ENCODE measurements around the gene SEMA3C. TPM values are rescaled to one million over a fixed set of nuclear protein-coding genes. Genes with fewer than 3 reads are reported as not detected.

SEMA3C gene
- total RNA-seq, 1 donor from 2014 or later: 66.9 TPM

- DNase-seq (no peak), ATAC-seq (ENCODE audit: poor library complexity) (no peak)
- intact Hi-C loops (cut with DNase I): no loop called here
These were observed 79.0 kb downstream of the SEMA3C start for GRCh38 chr7:80839855-80840254.

GRCh38 chr7:80838643-80839042, 80.2 kb downstream of the SEMA3C start:
- intact Hi-C loops (cut with DNase I): no loop called here
- DNase-seq (no peak), ATAC-seq (ENCODE audit: poor library complexity) (no peak)

GRCh38 chr7:80837345-80837744, 81.5 kb downstream of the SEMA3C start:
- ATAC-seq (ENCODE audit: poor library complexity): no peak
- intact Hi-C loops (cut with DNase I): no loop called here
- no peak for DNase-seq

GRCh38 chr7:80835251-80835650, 83.6 kb downstream of the SEMA3C start:
- intact Hi-C loops (cut with DNase I): no loop called here
- ATAC-seq (ENCODE audit: poor library complexity) (no peak), DNase-seq (no peak)

GRCh38 chr7:80833289-80834268, 85.3 kb downstream of the SEMA3C start:
- intact Hi-C loops (cut with DNase I): no loop called here
- ATAC-seq (ENCODE audit: poor library complexity): no peak
- no peak for DNase-seq

GRCh38 chr7:80832006-80832405, 86.8 kb downstream of the SEMA3C start:
- DNase-seq (no peak), ATAC-seq (ENCODE audit: poor library complexity) (no peak)
- intact Hi-C loops (cut with DNase I): no loop called here

- no peak for DNase-seq
- ATAC-seq (ENCODE audit: poor library complexity): peak; percentile 22
- intact Hi-C loops (cut with DNase I): no loop called here
These were observed 88.1 kb downstream of the SEMA3C start for GRCh38 chr7:80830584-80831285.

- no peak for ATAC-seq (ENCODE audit: poor library complexity)
These were observed 88.8 kb downstream of the SEMA3C start for GRCh38 chr7:80830010-80830409.

GRCh38 chr7:80829527-80829926, 89.3 kb downstream of the SEMA3C start:
- ATAC-seq (ENCODE audit: poor library complexity): no peak

More at GRCh38 chr7:80830010-80830409, 88.8 kb downstream of the SEMA3C start:
- intact Hi-C loops (cut with DNase I): no loop called here
- no peak for DNase-seq

GRCh38 chr7:80827239-80827633, 91.6 kb downstream of the SEMA3C start:
- intact Hi-C loops (cut with DNase I): no loop called here
- no peak for DNase-seq
- peak; percentile 30 for ATAC-seq (ENCODE audit: poor library complexity)

More at GRCh38 chr7:80829527-80829926, 89.3 kb downstream of the SEMA3C start:
- DNase-seq: no peak
- intact Hi-C loops (cut with DNase I): no loop called here

- ATAC-seq (ENCODE audit: poor library complexity): peak; percentile 35
These were observed 92.2 kb downstream of the SEMA3C start for GRCh38 chr7:80826520-80827238.

GRCh38 chr7:80825499-80825898, 93.4 kb downstream of the SEMA3C start:
- no peak for ATAC-seq (ENCODE audit: poor library complexity)
- intact Hi-C loops (cut with DNase I): no loop called here

More at GRCh38 chr7:80826520-80827238, 92.2 kb downstream of the SEMA3C start:
- DNase-seq: no peak
- intact Hi-C loops (cut with DNase I): no loop called here

GRCh38 chr7:80824253-80824652, 94.6 kb downstream of the SEMA3C start:
- intact Hi-C loops (cut with DNase I): no loop called here
- peak; percentile 44 for ATAC-seq (ENCODE audit: poor library complexity)
- DNase-seq: no peak

More at GRCh38 chr7:80825499-80825898, 93.4 kb downstream of the SEMA3C start:
- no peak for DNase-seq

GRCh38 chr7:80823057-80823456, 95.8 kb downstream of the SEMA3C start:
- no peak for DNase-seq
- no peak for ATAC-seq (ENCODE audit: poor library complexity)
- intact Hi-C loops (cut with DNase I): no loop called here

- ATAC-seq (ENCODE audit: poor library complexity) (no peak), DNase-seq (no peak)
- intact Hi-C loops (cut with DNase I): no loop called here
These were observed 97.0 kb downstream of the SEMA3C start for GRCh38 chr7:80821771-80822319.

- ATAC-seq (ENCODE audit: poor library complexity) (no peak), DNase-seq (no peak)
- intact Hi-C loops (cut with DNase I): no loop called here
These were observed 99.3 kb downstream of the SEMA3C start for GRCh38 chr7:80819503-80819902.

GRCh38 chr7:80818181-80818580, 100.7 kb downstream of the SEMA3C start:
- no peak for DNase-seq
- no peak for ATAC-seq (ENCODE audit: poor library complexity)
- intact Hi-C loops (cut with DNase I): no loop called here

GRCh38 chr7:80816806-80817205, 102.0 kb downstream of the SEMA3C start:
- intact Hi-C loops (cut with DNase I): no loop called here
- no peak for DNase-seq
- ATAC-seq (ENCODE audit: poor library complexity): no peak

GRCh38 chr7:80815733-80816132, 103.1 kb downstream of the SEMA3C start:
- intact Hi-C loops (cut with DNase I): no loop called here
- no peak for ATAC-seq (ENCODE audit: poor library complexity)

More at GRCh38 chr7:80815733-80816132, 103.1 kb downstream of the SEMA3C start:
- no peak for DNase-seq
